Activated T-helper 1 cell treated with anti-CD3 and anti-CD28 coated beads, Interleukin-12 subunit alpha, Interleukin-12 subunit beta, Interleukin-2, Interleukin-4 antibody, amounts not matched to agents 30 ng/mL and 10 ng/mL and 1 ng/mL, durations not matched to agents 14 hours and 24 hours and 36 hours (primary cell): Measurements from ENCODE around the gene GPR15. TPM values are rescaled to one million over a fixed set of nuclear protein-coding genes. Genes with fewer than 3 reads are reported as not detected.

Source experiments
- total RNA-seq: library from RNA; stranded (reverse); gene quantifications from 2 replicates; pipeline ENCODE4 v1.2.3, GENCODE V29; 2022

Gene GPR15
- total RNA-seq, 1 donor from 2014 or later, result 5.6 TPM

Other genes starting within 250 kb of the GPR15 start
- not detected in 2 replicates for gene OR5H2, start 249.5 kb upstream of the GPR15 start, total RNA-seq
- not detected in 2 replicates for gene OR5K4, start 178.1 kb upstream of the GPR15 start, total RNA-seq
- gene OR5K3, start 141.3 kb upstream of the GPR15 start, total RNA-seq, result not detected in 2 replicates
- gene OR5K1, start 68.8 kb upstream of the GPR15 start, total RNA-seq, result not detected in 2 replicates
- gene OR5K2, start 34.3 kb upstream of the GPR15 start, total RNA-seq, result not detected in 2 replicates
- gene CLDND1, start 9.1 kb upstream of the GPR15 start, total RNA-seq, result 314 and 328 TPM in 2 replicates
- gene CPOX, start 61.6 kb downstream of the GPR15 start, total RNA-seq, result 42.2 and 47.4 TPM in 2 replicates
- gene ST3GAL6, start 231.4 kb downstream of the GPR15 start, total RNA-seq, result 0.44 and 0.83 TPM in 2 replicates